Transverse colon (tissue), 4 donors: ENCODE measurements around the gene HECW1.

Experiments used
- EP300 ChIP-seq: sonication (generic); formaldehyde crosslinking; IDR thresholded peaks from one replicate; pipeline ENCODE4 v1.6.1; 2017; ENCODE audit warnings: antibody characterized with exemption, low read depth
- POLR2A ChIP-seq: fragments of 450-650 bp; IDR thresholded peaks from one replicate; pipeline ENCODE4 v1.6.1; 2016; ENCODE audit warnings: antibody characterized with exemption, mild to moderate bottlenecking, moderate library complexity
- POLR2AphosphoS5 ChIP-seq, 3 donors: sonication (generic); formaldehyde crosslinking; IDR thresholded peaks; one replicate each; pipeline ENCODE4 v1.6.1; 2016; ENCODE audit warnings: antibody characterized with exemption in 3 of 3
- TF ChIP-seq, protein P1 (sequence below), 5 experiments: fragments of 200-600 bp in 3 of 5; fragments of 450-650 bp in 2 of 5; sonication (generic) in 3 of 5; IDR thresholded peaks; 1 replicate in 2 of 5; 2 replicates in 3 of 5; pipeline ENCODE4 v1.5.1; 2016 to 2017; ENCODE audit warnings: antibody characterized with exemption in 5 of 5, inconsistent platforms in 3 of 5, mild to moderate bottlenecking in 2 of 5, moderate library complexity in 1 of 5

GRCh38 chr7:43490016-43490415, 377.6 kb downstream of the HECW1 start:
- TF ChIP-seq, protein P1, sequence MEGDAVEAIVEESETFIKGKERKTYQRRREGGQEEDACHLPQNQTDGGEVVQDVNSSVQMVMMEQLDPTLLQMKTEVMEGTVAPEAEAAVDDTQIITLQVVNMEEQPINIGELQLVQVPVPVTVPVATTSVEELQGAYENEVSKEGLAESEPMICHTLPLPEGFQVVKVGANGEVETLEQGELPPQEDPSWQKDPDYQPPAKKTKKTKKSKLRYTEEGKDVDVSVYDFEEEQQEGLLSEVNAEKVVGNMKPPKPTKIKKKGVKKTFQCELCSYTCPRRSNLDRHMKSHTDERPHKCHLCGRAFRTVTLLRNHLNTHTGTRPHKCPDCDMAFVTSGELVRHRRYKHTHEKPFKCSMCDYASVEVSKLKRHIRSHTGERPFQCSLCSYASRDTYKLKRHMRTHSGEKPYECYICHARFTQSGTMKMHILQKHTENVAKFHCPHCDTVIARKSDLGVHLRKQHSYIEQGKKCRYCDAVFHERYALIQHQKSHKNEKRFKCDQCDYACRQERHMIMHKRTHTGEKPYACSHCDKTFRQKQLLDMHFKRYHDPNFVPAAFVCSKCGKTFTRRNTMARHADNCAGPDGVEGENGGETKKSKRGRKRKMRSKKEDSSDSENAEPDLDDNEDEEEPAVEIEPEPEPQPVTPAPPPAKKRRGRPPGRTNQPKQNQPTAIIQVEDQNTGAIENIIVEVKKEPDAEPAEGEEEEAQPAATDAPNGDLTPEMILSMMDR (IDR thresholded peaks at IDR 0.05): no peak
- TF ChIP-seq POLR2AphosphoS5 (IDR thresholded peaks at IDR 0.05) (no peak), POLR2A (no peak), EP300 (no peak)
